Measurements from ENCODE around the gene XDH.

- TF ChIP-seq CTCF (IDR thresholded peaks at IDR 0.05) (no peak), POLR2A (IDR thresholded peaks at IDR 0.05) (no peak), POLR2AphosphoS5 (IDR thresholded peaks at IDR 0.05; ENCODE audit: insufficient read depth in 1 of 2, low read depth in 1 of 2) (no peak)
Measured at GRCh38 chr2:31328026-31328425, 86.5 kb downstream of the XDH start.
